Stimulated activated CD8-positive, alpha-beta memory T cell treated with anti-CD3 and anti-CD28 coated beads, Interleukin-12 subunit alpha, Interleukin-12 subunit beta, amount 100 ng/mL, for 24 hours (primary cell): ENCODE measurements around the gene ABCC4.

Experiments used
- DNase-seq: peaks from one replicate; pipeline ENCODE4 v3.0.0-alpha.2; 2020; ENCODE audit errors: extremely low read depth

The ABCC4 gene

GRCh38 chr13:95044452-95045205 lies 256.6 kb downstream of the ABCC4 start:
- DNase-seq, result no peak

GRCh38 chr13:95039415-95039814 lies 261.8 kb downstream of the ABCC4 start:
- no peak for DNase-seq

GRCh38 chr13:95038949-95039348 lies 262.3 kb downstream of the ABCC4 start:
- no peak for DNase-seq

GRCh38 chr13:95035311-95036109 lies 265.7 kb downstream of the ABCC4 start:
- DNase-seq, result no peak

GRCh38 chr13:95033890-95034289 lies 267.4 kb downstream of the ABCC4 start:
- no peak for DNase-seq

GRCh38 chr13:95032121-95032520 lies 269.1 kb downstream of the ABCC4 start:
- no peak for DNase-seq

- DNase-seq, result no peak
Measured at GRCh38 chr13:95030821-95031343, 270.4 kb downstream of the ABCC4 start.

GRCh38 chr13:95027638-95028037 lies 273.6 kb downstream of the ABCC4 start:
- DNase-seq, result no peak

- no peak for DNase-seq
Measured at GRCh38 chr13:95025116-95025515, 276.1 kb downstream of the ABCC4 start.

- DNase-seq, result no peak
Measured at GRCh38 chr13:95023405-95023804, 277.8 kb downstream of the ABCC4 start.

- DNase-seq, result no peak
Measured at GRCh38 chr13:95020298-95020987, 280.8 kb downstream of the ABCC4 start.

GRCh38 chr13:95019886-95020285 lies 281.4 kb downstream of the ABCC4 start:
- no peak for DNase-seq

- DNase-seq, result no peak
Measured at GRCh38 chr13:95007322-95007721, 293.9 kb downstream of the ABCC4 start.

GRCh38 chr13:95005300-95005699 lies 296.0 kb downstream of the ABCC4 start:
- no peak for DNase-seq

- no peak for DNase-seq
Measured at GRCh38 chr13:95003019-95003813, 298.0 kb downstream of the ABCC4 start.

- DNase-seq, result no peak
Measured at GRCh38 chr13:95002126-95002525, 299.1 kb downstream of the ABCC4 start.

GRCh38 chr13:94999871-95000270 lies 301.4 kb downstream of the ABCC4 start:
- no peak for DNase-seq

- DNase-seq, result no peak
Measured at GRCh38 chr13:94997126-94997525, 304.1 kb downstream of the ABCC4 start.

- DNase-seq, result no peak
Measured at GRCh38 chr13:94996445-94996844, 304.8 kb downstream of the ABCC4 start.

GRCh38 chr13:94994506-94994905 lies 306.7 kb downstream of the ABCC4 start:
- DNase-seq, result no peak

GRCh38 chr13:94993616-94994015 lies 307.6 kb downstream of the ABCC4 start:
- DNase-seq, result no peak
